ENCODE results near the gene OPRD1. TPM values are rescaled to one million over a fixed set of nuclear protein-coding genes. Genes with fewer than 3 reads are reported as not detected.
"Not testable (repeated sequence)": the region's sequence is repeated elsewhere in the genome, so short reads cannot be mapped to it uniquely, and the experiment has no call there.

The OPRD1 gene
- total RNA-seq, 1 donor from 2014 or later: not detected

- intact Hi-C loops (cut with micrococcal nuclease): no loop called here
These were observed 11.6 kb upstream of the OPRD1 start for GRCh38 chr1:28800324-28800723.

DNA sequence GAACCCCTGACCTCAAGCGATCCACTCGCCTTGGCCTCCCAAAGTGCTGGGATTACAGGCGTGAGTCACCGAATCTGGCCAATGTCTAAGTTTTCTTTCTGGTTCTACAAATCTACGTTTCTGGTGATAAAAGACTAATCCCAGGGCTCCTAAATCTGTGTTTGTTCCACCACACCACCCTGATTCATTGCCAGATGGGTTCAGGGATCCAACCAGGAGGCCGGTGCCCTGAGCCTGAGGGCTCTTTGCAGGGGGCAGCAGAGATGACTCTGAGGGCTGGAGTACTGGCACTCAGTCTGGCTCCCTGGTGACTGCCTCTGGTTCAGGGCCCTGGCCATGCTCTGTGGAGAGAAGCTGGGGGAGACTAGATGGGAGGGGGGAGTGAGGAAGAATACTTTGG is 10.5 kb upstream of the OPRD1 start:
- intact Hi-C loops (cut with micrococcal nuclease): no loop called here

DNA sequence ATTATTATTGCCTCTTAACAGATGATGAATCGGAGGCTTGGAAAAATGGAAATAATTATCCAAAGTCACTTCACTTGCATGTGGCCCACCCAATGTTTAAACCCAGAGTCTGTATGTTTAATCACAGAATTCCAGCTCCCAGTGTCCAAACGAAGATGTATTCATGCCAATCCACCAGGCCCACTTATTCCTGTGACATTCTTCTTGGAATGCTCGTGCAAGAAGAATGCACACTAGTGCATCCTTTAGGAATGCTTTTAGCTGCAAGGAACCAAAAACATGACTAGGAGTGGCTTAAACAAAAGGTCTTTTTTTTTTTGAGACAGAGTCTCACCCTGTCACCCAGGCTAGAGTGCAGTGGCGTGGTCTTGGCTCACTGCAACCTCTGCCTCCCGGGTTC is 8.9 kb upstream of the OPRD1 start:
- intact Hi-C loops (cut with micrococcal nuclease): no loop called here

DNA sequence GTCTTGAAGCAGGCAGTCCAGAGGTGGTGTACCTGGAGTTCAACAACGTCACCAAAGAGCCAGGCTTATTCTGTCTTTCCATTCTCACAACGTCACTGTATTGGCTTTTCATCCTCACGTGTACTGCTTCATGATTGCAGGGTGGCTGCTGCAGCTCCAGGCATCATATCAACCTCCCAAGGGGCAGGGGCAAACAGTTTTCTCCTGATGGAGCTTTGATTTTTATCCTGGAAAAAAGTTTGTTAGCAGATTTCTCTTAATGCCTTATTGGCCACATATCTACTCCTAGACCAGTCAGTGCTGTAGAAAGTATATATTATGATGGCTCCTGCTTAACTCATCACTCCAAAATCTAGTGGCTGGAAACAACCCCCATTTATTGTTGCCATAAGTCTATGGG is 8.3 kb upstream of the OPRD1 start:
- intact Hi-C loops (cut with micrococcal nuclease): no loop called here

GRCh38 chr1:28804071-28804470 is 7.9 kb upstream of the OPRD1 start:
- intact Hi-C loops (cut with micrococcal nuclease): no loop called here

GRCh38 chr1:28807046-28807445 is 4.9 kb upstream of the OPRD1 start:
- intact Hi-C loops (cut with micrococcal nuclease): no loop called here

DNA sequence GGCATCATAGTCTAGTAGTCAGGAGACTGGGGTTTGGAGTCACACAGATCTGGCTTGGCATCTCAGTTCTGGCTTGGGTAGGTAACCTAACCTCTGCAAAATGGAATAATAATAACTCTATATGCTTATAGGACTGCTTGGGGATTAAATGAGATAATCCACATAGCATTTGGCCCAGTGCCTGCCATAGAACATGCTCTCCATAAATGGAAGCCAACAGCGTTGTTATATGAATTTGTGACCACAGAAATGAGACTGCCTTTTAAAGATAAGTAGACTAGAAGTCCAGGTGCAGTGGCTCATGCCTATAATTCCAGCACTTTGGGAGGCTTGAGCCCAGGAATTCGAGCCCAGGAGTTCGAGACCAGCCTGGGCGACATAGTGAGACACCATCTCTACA is 4.0 kb upstream of the OPRD1 start:
- intact Hi-C loops (cut with micrococcal nuclease): no loop called here

- intact Hi-C loops (cut with micrococcal nuclease): no loop called here
These were observed 603 bp upstream of the OPRD1 start for GRCh38 chr1:28811369-28811765.

DNA sequence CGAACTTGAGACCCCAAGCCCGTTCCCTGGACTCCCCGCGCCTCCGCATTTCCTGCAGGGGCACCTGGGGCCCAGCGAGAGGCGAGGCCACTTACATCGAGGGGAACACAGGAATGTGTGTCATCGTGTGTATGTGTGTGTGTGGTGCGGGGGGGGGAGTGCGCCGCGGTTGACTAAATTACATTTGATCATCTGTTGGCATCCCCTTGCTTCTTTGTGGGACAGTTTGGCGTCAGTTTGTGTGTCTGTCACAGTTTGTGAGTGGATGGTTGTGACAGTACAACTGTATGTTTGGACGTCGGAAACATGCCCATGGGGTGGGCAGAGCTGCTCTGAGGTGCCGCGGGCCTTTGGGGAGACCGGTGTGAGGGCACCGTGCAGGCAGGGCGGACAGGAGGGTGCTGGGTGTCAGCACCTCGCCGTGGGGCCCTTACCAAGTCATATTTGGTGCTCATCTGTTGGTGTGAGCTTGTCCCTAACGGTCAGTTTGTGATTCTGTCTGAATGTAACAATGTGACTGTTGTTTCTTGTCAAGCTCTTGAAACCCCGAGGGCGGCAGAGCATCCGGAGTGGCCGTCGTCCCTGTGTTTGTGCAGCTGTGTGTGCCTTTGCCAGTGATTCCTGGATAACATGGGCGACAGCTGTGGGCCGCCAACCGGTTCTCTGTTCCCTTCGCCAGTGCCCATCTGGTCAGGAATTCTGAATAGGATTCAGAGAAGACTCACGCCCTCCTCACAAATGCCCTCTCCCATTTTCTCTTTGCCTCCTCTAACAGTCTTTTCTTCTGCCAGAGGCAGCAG is 899 bp downstream of the OPRD1 start:
- intact Hi-C loops (cut with micrococcal nuclease): no loop called here

DNA sequence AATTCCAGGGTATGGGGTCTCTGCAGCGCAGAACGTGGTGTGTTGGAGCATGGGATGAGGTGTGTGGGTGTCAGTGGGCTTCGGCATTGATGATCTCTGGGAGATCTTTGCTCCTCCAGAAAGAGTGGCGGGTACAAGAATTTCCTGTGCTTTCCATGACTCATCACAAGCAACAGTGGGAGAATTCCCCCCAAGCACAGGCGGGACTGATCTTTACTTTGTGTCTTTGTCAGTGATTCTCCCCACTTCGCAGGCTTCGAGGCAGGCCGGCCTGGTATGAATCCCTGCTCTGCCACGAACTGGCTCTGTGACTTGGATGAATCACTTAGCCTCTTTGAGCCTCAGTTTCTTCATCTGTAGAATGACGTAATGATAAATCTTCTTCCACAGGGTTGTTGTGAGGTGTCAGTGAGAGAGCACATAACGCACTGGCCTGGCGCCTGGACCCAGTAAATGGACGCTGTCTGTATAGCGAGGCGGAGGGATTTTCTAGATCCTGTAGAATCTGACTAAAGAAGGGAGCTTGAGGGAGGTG is 2.0 kb downstream of the OPRD1 start:
- intact Hi-C loops (cut with micrococcal nuclease): no loop called here

GRCh38 chr1:28815533-28816185 is 3.7 kb downstream of the OPRD1 start:
- intact Hi-C loops (cut with micrococcal nuclease): no loop called here

- intact Hi-C loops (cut with micrococcal nuclease): no loop called here
These were observed 5.2 kb downstream of the OPRD1 start for GRCh38 chr1:28817133-28817532.

- intact Hi-C loops (cut with micrococcal nuclease): no loop called here
These were observed 7.0 kb downstream of the OPRD1 start for GRCh38 chr1:28819020-28819419.

- intact Hi-C loops (cut with micrococcal nuclease): no loop called here
These were observed 10.8 kb downstream of the OPRD1 start for GRCh38 chr1:28822799-28823198.

DNA sequence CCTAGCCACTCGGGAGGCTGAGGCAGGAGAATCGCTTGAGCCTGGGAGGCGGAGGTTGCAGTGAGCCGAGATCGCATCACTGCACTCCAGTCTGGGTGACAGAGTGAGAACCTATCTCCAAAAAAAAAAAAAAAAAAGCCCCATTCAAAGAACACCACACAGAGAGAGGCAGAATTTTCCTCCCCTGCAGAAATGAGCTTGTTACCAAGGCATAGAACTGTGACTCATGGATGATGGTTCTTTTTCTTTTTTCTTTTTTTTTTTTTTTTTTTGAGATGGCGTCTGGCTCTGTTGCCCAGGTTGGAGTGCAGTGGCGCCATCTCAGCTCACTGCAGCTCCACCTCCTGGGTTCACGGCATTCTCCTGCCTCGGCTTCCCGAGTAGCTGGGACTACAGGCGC is 12.1 kb downstream of the OPRD1 start:
- intact Hi-C loops (cut with micrococcal nuclease): not testable (repeated sequence)

DNA sequence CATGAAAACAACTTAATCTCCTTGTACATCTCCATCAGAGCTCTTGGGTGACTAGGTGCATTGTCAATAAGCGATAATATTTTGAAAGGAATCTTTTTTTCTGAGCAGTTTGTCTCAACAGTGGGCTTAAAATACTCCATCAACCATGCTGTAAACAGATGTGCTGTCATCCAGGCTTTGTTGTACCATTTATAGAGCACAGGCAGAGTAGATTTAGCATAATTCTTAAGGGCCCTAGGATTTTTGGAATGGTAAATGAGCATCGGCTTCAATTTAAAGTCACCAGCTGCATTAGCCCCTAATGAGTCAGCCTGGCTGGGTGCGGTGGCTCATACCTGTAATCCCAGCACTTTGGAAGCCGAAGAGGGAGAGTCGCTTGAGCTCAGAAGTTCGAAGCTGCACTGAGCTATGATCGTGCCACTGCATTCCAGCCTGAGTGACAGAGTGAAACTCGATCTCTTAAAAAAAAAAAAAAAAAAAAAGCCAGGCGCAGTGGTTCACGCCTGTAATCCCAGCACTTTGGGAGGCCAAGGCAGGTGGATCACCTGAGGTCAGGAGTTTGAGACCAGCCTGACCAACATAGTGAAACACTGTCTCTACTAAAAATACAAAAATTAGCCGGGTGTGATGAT is 16.4 kb downstream of the OPRD1 start:
- intact Hi-C loops (cut with micrococcal nuclease): not testable (repeated sequence)

DNA sequence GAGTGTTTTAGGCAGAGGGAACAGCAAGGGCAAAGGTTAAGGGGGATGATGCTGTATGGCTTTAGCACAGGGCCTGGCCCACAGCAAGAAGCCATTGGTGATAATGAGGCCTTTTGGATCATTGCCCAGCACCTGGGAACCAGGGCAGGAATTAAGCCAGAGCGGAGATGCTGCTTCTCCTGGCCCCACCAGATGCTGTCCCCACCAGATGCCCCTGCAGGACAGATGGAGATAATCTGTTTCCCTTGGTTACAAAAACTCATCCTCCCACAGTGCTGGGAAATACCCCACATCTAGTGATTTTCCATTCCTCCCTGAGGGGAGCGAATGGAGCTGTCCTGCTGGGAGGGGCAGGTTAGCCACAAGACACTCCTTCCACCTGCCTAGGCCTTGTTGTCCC is 18.8 kb downstream of the OPRD1 start:
- intact Hi-C loops (cut with micrococcal nuclease): no loop called here

DNA sequence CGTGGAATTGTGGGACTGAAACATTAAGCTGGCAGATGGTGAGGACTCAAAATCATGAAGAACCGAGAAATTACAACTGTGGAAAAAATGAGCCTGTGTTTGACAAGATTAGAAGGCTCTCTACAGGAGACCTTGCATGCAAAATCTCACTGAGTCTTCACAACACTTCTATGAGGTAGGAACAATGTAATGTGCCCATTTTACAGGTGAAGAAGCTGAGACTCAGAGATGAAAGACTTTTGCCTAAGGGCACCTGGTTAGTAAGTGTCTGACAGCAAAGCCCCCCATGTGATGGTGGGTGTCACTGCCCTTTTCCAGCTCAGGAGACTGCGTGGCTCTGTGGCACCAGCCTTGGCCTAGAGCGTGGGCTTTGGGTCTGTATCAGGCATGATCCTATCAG is 21.0 kb downstream of the OPRD1 start:
- intact Hi-C loops (cut with micrococcal nuclease): no loop called here

- intact Hi-C loops (cut with micrococcal nuclease): no loop called here
These were observed 21.4 kb downstream of the OPRD1 start for GRCh38 chr1:28833381-28833780.

DNA sequence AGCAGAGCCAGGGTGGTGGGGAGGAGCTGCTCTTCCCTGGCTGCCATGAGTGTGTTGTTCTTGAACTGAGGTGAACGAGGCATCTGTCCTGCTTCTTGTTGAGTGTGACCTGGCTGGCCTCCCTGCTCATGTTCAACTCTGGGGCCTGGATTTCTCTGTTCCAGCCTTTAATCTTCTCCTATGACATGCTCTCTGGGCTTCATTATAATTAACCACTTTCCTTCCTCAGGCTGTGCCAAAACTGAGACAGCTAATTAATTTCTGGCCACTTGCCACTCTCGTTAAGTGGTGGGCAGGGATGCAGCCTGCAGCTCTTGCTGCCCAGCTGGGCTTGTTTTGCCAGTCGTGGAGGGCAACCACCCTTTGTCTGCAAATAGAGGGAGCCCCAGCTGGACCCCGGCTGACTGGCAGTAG is 23.3 kb downstream of the OPRD1 start:
- intact Hi-C loops (cut with micrococcal nuclease): no loop called here

GRCh38 chr1:28836421-28836956 is 24.5 kb downstream of the OPRD1 start:
- intact Hi-C loops (cut with micrococcal nuclease): no loop called here

DNA sequence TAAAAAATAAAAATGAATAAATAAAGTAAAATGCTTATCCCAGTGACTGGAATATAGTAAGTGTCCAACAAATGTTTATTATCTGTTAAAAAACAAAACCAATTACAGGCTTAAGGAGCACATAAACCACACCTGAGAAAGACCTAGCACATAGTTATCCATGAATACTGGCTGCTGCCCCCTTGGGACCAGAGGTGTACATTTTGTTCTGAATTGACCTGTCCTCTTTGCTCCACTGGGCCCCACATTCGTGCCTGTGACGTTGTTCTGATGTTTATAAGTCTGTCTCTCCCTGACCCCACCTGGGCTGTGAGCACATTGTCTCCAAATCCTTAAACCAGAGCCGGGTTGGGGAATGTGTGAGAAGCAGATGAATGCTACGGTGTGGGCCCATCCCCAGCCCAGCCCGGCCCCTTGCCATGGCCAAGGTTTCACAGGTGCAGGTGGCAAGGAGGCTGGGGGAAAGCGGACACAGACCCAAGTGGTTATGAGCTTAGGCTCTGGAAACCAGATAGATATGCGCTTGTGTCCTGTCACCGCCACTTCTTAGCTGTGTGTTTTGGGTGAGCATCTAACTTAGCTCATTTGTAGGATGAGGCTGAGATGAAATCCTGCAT is 29.1 kb downstream of the OPRD1 start:
- intact Hi-C loops (cut with micrococcal nuclease): no loop called here

Data from T-helper 1 cell treated with Interleukin-12 subunit alpha and Interleukin-12 subunit beta and Interleukin-4 antibody, amounts not matched to agents 30 ng/mL and 1 ng/mL, for 36 hours (primary cell).